ENCODE measurements around the gene SETD1B.
"Not testable (repeated sequence)": the region's sequence is repeated elsewhere in the genome, so short reads cannot be mapped to it uniquely, and the experiment has no call there.

Gene SETD1B

DNA sequence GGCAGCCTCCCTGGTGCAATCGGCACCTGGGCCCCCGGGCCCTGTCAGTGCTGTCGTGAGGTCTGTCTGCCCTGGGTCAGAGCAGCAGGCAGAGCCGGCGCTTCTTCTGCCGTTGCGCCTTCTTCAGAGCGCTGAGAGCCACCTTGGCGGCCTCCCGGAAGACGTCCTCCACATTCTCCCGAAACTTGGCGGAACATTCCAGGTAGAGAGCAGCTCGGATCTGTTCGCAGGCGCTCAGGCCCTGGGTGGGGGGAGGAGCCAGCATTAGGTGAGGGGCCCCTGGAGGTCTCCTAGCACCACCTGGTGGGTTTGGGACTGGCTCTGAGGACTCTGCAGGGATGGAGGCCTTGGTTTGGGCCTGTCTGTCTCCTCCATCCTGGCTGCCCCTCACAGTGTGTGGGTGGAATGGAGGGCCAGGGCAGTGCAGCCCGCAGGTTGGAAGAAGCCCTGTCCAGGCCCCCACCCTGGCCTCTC, 24.4 kb upstream of the SETD1B start:
- FAIRE-seq (no peak), DNase-seq (ENCODE audit: extremely low spot score, insufficient read length, low read depth) (no peak)

DNA sequence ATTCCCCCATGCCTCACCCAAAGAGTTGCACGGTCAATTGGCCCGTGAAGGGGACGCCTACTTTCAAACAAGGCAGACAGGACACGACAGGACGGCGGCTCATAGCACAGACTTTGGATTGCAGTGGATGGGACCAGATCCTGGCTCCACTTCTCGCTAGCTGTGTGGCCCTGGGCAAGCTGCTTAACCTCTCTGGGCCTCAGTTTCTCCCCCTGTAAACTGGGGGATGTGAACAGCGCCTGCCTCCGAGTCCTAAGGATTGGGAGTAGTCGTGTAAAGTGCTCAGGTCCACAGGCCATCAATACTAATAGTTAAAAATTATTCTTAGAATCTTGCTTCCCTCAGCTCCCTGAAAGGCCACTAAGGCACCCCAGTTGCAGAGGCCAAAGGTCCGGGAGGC, 23.4 kb upstream of the SETD1B start:
- DNase-seq (ENCODE audit: extremely low spot score, insufficient read length, low read depth) (no peak), FAIRE-seq (no peak)

DNA sequence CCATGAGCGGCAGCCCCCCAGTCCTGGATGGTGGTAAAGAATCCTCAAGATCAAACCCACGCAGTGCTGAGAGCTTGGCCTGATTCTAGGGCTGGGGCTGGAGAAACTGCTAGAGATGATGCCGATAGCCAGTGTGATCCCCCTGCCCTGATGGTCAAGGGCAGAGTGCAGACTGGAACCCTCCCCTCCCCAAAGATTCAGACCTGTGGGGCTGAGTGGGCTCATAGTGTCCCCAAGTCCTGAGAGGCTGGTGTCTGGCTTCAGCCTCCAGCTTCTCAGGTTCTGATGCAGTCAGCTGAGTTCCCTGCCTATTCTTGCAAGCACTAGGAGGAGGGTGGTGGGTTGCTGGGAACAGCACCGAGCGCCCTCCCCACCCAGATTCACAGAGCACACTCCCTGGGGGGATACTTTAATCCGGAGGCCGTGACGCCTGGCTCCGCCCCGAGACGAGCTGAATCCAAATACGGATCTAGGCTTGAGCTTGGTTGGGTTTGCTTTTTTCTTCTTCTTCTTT, 22.3 kb upstream of the SETD1B start:
- FAIRE-seq (no peak), DNase-seq (ENCODE audit: extremely low spot score, insufficient read length, low read depth) (no peak)

DNA sequence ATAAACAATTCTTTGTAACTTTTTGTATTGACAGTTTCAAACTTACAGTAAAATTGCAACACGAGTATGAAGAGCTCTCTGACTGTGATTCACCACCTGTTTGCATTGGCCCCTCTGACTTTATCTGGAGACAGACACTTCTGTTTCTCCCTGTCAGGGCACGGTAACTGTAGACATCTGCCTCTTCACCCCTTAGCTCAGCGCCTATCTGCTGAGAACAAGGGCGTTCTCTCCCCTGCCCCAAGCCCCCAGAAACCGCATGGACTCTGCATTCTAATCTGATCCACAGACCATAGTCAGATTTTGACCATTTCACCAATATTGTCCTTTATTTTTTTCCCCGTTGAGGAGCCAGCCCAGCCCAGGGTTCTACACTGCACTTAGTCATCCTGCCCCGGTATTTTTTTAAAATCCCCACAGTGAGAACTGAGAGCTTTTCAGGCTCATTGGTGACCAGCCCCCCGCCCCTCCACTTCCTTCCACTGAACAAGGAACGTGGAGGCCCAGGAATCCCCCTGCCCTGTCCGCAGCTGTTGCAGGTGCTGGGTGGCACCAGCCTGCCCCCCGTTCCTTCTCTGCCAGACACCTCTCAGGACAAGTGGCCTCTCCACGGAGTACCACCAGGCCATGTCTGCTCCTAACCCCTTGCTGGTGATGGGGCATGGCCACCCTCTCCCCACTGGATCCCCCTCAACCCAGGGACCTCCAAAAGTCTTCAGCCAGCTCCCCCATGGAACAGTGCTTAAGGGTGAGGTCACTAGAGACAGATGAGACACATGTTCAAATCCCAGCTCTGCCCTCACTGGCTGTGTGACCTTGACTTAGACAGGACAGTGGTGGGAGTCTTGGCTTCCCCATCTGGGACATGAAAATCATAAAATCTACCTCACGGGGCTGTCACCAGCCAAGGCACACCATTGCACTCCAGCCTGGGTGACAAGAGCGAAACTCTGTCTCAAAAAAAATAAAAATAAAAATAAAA, 21.5 kb upstream of the SETD1B start:
- peak; percentile 83 for FAIRE-seq
- no peak for DNase-seq (ENCODE audit: extremely low spot score, insufficient read length, low read depth)

DNA sequence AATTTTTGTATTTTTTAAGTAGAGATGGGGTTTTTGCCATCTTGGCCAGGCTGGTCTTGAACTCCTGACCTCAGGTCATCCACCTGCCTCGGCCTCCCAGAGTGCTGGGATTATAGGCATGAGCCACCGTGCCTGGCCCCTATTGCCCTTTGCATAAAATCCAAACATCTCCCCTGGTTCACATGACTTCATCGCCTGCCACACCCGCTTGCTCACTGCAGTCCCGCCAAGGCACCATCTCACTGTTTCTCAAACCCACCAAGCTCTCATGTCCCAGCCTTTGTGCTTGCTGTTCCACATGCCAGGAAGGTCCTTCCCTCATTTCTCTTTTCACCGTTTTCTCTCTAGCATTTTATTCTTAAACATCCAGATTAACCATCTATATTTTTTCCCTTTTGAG, 20.0 kb upstream of the SETD1B start:
- no peak for DNase-seq (ENCODE audit: extremely low spot score, insufficient read length, low read depth)

DNA sequence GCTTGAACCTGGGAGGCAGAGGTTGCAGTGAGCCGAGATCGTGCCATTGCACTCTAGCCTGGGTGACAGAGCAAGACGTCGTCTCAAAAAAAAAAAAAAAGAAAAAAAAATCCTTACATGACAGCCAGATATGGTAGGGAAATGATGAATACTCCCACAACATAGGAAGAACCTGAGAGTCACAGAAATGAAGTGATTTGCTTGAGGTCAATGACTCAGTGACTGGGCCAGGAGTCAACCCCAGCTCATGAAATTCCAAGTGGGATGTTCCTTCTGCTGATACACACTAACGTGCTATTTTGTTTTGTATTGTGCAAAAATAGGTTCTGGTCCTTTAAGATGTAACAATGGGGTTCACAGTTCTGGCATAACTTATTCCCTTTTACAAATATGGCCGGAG, 19.3 kb upstream of the SETD1B start:
- DNase-seq (ENCODE audit: extremely low spot score, insufficient read length, low read depth) (no peak), FAIRE-seq (no peak)

More for the DNA sequence above, 20.0 kb upstream of the SETD1B start:
- no peak for FAIRE-seq

DNA sequence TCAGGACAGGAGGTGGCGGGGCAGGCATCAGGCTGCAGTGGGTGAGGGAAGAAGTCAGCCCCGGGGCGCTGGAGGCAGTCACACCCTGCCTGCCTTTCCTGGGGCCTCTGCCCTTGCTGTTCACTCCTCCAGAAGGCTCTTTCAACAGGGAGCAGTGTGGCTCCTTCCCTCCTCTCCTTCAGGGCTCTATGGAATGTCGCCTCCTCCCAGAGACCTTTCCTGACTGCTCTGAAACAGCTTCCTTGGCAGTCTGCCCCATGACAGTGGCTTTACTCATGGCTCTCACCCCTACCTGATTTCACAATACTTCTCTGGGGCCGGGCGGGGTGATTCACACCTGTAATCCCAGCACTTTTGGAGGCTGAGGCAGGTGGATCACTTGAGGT, 17.4 kb upstream of the SETD1B start:
- DNase-seq (ENCODE audit: extremely low spot score, insufficient read length, low read depth) (no peak), FAIRE-seq (no peak)

DNA sequence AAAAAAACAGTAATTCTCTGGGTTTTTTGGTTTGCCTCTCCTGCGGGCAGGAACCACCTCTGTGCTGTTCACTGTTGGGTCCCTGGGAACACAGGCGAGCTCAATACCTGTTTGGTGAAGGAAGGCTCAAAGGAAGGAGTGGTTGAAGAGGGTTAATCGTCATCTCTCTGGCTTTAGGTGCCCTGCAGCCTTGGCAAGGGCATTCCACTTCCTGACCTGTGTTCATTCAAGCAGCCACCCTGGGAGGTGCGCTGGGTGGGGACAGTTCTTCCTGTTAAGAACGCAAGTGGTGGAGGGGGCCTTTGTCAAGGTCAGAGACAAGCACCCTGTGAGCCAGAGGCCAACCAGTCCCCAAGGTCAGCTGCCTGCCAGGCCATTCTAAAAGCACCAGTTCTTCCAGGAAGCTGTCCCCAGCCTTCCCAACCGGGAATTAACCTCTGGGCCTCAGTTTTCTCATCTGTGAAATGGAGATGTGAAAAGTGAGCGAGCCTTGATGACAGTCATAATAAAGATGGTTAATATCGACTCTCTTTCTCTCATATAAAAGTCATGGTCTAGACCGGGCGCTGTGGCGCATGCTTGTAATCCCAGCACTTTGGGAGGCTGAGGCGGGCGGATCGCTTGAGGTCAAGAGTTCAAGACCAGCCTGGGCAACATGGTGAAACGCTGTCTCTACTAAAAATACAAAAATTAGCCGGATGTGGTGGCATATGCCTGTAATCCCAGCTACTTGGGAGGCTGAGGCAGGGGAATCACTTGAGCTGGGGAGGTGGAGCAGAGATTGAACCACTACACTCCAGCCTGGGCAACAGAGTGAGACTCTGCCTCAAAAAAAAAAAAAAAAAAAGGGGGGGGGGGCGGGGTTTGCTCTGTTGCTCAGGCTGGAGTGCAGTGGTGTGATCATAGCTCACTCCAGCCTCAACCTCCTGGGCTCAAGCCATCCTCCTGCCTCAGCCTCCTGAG, 16.5 kb upstream of the SETD1B start:
- DNase-seq (ENCODE audit: extremely low spot score, insufficient read length, low read depth) (no peak), FAIRE-seq (peak; percentile 73)

DNA sequence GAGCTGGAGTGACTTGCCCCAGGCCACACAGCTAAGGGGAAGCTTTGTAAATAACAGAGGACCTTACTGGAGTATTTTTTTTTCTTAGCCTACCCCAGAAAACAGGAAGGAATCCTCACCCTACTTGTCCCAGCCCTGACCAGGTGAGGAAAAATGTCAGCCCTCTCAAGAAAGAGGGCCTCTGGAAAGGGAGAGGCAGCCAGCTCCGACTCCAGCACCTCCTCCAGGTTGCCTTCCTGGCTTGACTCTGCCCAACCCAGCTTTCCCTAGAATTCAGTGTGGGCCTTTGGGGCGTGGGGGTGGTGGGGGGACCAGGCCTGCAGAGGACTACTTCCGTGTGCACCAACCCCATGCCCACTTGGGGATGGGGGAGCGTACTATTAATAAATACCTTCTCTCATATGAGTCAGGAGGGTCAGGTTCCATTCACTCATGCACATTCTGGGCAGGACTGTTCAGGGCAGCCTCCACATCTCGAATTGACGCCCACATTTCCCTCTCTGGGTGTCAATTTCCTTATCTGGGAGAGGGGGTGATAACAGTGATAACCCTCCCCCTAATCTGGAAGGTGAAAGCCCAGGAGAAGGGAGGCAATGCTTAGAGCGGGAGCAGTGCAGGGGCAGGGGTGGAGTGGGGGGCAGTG, 15.5 kb upstream of the SETD1B start:
- FAIRE-seq (no peak), DNase-seq (ENCODE audit: extremely low spot score, insufficient read length, low read depth) (no peak)

DNA sequence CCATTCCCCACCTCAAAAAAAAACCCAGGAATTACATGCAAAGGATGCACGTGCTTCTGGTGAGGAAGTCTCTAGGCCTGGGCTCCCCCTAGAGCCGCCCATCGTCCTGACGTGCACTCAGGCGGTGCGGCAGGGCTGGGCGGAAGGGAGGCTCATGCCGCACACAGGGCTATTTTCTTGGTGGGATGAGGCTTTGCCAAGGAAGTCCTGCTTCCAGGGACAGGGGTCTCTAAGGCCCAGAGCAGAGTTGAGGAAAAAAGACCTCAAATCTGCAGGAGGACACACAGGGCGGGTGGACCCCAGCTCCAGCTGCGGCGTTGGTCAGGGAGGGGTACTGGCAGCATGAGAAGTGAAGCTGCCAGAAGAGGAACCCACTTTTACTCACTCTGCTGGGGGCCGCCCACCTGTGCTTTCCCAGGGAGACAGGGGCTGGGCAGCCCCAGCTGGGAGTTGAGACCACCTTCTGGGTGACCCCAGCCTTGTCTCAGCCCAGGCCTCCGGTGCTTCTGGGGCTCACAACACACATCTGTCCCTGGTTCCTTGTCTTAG, 14.5 kb upstream of the SETD1B start:
- DNase-seq (ENCODE audit: extremely low spot score, insufficient read length, low read depth) (no peak), FAIRE-seq (peak; percentile 73)

DNA sequence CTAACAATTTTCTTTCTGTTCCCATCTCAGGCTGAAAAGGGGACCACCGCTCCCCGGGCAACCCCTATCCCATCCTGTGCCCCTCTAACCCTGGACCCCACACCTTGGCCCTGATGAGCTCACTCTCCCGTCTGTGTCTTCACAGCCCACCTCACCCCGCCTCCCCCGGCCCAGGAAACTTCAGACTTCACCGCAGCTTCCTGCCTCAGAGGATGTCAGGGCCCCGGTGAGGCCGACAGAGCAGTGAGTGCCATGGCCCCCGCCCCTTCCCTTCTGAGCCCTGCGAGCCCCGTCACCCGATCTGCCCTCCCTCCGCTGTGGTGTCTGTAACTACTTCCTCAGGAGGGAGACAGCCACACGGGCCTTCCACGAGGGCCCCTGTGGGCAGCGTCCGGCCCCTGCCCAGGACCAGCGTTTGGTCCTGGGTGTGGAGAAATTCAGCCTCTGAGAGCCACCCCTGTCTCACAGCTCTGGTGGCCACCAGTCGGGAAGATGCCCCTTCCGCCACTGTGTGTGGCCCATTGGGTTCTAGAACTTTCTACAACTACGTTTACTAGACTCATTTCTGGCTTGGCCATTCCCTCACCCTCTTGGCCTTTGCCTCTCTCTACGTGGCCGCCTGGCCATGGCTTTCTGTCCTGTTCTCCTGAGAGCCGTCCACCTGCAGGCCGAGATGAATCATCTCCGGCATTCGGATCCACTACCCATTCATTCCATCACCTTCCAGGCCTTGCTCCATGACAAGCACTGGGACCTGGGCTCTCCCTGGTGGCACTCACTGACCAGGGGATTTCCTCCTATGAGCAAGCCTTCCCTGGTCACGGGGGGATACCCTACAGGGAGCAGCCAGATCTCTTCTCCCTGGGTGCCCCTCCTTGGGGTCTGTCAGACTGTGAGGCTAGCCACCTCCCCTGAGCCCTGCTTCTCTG, 13.7 kb upstream of the SETD1B start:
- FAIRE-seq (peak; percentile 94), DNase-seq (ENCODE audit: extremely low spot score, insufficient read length, low read depth) (peak; percentile 75)

DNA sequence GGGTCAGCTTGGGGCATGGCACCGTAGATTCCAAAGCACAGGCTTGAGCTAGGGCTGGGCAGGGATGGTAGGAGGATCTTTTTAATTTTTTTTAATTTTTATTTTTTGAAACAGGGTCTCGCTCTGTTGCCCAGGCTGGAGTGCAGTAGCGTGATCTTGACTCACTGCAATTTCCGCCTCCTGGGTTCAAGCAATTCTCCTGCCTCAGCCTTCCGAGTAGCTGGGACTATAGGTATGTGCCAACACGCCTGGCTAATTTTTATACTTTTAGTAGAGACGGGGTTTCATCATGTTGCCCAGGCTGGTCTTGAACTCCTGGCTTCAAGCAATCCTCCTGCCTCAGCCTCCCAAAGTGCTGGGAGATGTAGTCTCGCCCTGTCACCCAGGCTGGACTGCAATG, 13.0 kb upstream of the SETD1B start:
- not testable (repeated sequence) for DNase-seq (ENCODE audit: extremely low spot score, insufficient read length, low read depth); FAIRE-seq

DNA sequence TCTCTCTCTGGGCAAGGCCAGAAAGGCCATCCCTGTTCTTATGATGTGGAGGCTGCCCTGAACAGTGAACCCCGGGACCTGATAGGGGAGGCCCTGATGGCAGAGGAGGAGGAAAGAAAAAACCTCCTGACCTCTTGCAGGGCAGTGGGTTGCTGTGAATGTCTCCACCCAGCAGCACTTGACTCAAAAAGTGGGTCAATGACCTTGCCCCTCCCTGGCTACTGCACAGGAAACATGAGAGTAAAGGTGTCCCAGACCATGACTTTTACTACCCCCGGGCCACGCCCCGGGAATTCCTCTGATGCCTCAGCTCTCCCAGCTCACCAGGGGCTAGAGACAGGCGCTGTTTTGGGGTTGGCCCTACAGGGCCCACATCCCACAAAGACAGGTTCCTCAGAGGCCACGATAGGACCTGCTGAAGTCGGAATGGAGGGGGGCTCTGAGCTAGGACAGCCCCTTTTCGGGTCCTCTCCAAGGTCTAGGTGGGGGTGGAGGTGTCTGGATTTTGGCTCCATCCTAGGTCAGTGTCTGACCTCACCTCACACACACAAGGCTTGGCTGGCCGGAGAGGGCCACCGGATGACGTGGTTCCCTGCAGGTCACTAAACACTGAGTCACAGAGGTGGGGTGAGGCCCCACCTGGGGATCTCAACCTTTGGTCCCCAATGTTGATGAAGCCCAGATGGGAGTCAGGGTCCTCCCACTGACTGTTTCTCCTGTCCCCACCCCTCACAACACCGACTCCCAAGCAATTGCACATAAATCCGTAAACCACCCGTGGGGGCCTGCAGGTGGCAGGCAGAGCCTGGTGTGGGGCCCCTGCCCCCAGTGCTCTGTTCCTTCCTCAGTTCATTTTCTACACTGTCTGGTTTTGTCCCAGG, 11.9 kb upstream of the SETD1B start:
- no peak for DNase-seq (ENCODE audit: extremely low spot score, insufficient read length, low read depth)
- FAIRE-seq = peak; percentile 24

DNA sequence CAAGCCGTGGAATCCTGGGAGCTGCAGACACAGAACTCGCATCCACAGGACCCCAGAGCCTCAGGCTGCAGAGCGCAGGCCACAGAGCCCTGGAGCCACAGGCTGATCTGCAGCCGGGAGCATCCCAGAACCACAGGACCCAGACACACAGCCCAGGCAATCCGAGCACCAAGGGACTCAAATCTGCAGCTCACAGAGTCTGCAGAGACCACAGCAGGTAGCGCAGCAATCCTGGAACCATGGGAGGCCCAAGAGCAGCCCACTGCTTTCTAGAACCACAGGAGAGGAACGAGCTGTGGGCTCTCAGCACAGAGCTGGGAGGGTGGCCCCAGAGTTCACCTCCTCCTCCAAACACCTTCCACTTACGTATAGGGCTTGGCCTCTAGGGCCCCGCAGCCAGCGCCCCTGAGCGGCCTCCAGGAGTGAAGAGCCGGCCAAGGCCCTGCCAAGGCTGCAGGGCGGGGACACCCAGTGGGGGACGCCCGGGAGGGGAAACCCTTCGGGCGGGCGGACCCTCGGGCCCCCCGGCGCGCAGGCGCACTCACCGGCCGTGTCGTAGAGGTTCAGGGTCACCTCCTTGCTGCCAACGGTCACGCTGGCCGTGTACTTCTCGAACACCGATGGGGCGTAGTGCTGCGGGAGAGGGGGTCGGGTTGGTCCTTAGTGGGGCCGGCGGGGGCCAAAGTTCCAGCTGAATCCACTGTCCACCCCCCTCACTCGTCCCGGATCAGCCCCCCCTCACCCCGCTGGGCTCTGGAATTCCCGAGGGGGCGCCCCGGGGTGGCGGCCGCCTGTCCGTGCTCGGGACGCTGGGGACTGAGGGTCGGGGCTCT, 11.0 kb upstream of the SETD1B start:
- DNase-seq (ENCODE audit: extremely low spot score, insufficient read length, low read depth) (no peak), FAIRE-seq (peak; percentile 66)

DNA sequence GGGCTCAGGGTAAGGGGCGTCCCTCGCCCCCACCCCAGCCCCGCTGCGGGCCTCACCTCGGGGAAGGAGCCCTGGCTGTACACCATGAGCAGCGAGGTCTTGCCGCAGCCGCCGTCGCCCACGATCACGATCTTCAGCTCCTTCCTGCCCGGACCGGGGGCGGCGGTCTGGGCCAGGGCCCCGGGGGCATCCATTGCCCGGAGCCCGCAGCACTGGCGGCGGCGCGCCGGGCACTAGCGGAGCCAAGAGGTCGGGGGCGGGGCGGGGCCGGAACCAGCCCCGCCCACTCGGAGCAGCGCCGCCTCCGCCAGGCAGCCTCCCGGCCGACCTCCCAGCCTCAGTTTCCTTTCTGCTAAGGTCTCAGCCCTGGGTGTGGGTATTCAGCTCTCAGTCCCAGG, 10.4 kb upstream of the SETD1B start, which contains the start of gene RHOF:
Gene RHOF (minus strand): TSS at position 249 of the 398 bp plus-strand sequence. CDS start 55 bp downstream, at position 194.
- DNase-seq (ENCODE audit: extremely low spot score, insufficient read length, low read depth) = no peak

DNA sequence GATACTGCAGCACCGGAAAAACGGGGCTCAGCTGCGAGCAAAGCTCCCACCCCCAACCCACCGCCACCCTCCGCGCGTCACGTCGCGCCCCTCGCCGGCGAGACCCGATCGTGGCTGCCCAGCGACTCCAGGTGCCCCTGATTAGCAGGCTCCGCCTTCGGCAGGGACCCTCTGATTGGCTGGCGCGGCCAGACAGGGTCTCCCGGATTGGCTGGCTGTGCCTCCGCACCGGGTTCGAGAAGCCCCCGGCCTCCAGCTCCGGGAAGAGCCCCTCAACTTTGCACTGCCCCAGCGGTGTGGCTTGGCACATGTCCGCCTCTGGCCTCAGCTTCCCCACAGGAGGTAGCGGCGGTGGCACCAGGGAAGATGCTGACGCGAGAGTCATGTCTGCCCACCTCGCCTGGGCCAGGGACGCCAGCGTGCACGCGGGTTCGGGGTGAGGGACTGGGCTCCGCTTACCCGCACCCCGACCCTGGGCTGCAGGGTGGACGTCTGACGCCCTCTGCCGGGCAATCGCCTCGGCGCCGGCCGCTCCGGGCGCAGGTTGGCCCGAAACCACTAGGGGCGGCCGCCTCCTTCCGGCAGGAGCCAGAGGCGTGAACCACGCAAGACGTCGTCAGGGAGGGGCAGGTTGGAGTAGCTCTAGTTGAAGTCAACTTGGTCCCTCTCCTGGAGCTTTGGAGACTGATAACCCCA, 9.8 kb upstream of the SETD1B start:
- FAIRE-seq (peak; percentile 80), DNase-seq (ENCODE audit: extremely low spot score, insufficient read length, low read depth) (no peak)

More for the DNA sequence above, 10.4 kb upstream of the SETD1B start, which contains the start of gene RHOF:
- FAIRE-seq = peak; percentile 60

Measured in GM18507 (cell line).